Trophoblast cell (in vitro differentiated cells and primary cell): ENCODE measurements around the gene PPP1R12B.

Experiments used
- DNase-seq, 2 donors: peaks; one replicate each; pipeline ENCODE4 v3.0.0-alpha.2; 2016
- H2AFZ ChIP-seq: 2 replicates; pipeline ENCODE4 v1.6.1; 2013; ENCODE audit warnings: low read length, moderate library complexity, mild to moderate bottlenecking; ENCODE audit not compliant: insufficient read depth, poor library complexity
- H2AK5ac ChIP-seq: 2 replicates; pipeline ENCODE4 v1.6.1; 2013; ENCODE audit warnings: mild to moderate bottlenecking, low read length
- H2BK120ac ChIP-seq: 2 replicates; pipeline ENCODE4 v1.6.1; 2013; ENCODE audit warnings: low read length, mild to moderate bottlenecking, moderate library complexity; ENCODE audit not compliant: insufficient read depth, poor library complexity
- H2BK12ac ChIP-seq: 2 replicates; pipeline ENCODE4 v1.6.1; 2013; ENCODE audit warnings: mild to moderate bottlenecking, low read length, moderate library complexity
- H2BK5ac ChIP-seq: 2 replicates; pipeline ENCODE4 v1.6.1; 2013; ENCODE audit warnings: low read length, low read depth, moderate library complexity, mild to moderate bottlenecking; ENCODE audit not compliant: poor library complexity
- H3K14ac ChIP-seq: 2 replicates; pipeline ENCODE4 v1.6.1; 2013; ENCODE audit warnings: mild to moderate bottlenecking, low read length
- H3K18ac ChIP-seq: 2 replicates; pipeline ENCODE4 v1.6.1; 2013; ENCODE audit warnings: mild to moderate bottlenecking, low read length
- H3K23ac ChIP-seq: 2 replicates; pipeline ENCODE4 v1.6.1; 2013; ENCODE audit warnings: low read length
- H3K27ac ChIP-seq: 2 replicates; pipeline ENCODE4 v1.5.1; 2013; ENCODE audit warnings: low read depth, mild to moderate bottlenecking, inconsistent platforms, low read length, moderate library complexity
- H3K27me3 ChIP-seq: 2 replicates; pipeline ENCODE4 v1.6.1; 2013; ENCODE audit warnings: inconsistent platforms, mild to moderate bottlenecking, low read length, moderate library complexity; ENCODE audit not compliant: insufficient read depth
- H3K36me3 ChIP-seq, 2 experiments: 1 replicate in 1 of 2; 2 replicates in 1 of 2; pipeline ENCODE4 v1.6.1; 2013; ENCODE audit warnings: low read length in 2 of 2, mild to moderate bottlenecking in 2 of 2, moderate library complexity in 1 of 2; ENCODE audit not compliant: insufficient read depth in 2 of 2, control insufficient read depth in 1 of 2
- H3K4ac ChIP-seq: 2 replicates; pipeline ENCODE4 v1.6.1; 2013; ENCODE audit warnings: low read depth, mild to moderate bottlenecking, low read length, moderate library complexity
- H3K4me1 ChIP-seq, 2 experiments: 1 replicate in 1 of 2; 2 replicates in 1 of 2; pipeline ENCODE4 v1.6.1; 2013; ENCODE audit warnings: low read length in 2 of 2, mild to moderate bottlenecking in 2 of 2, moderate library complexity in 1 of 2; ENCODE audit not compliant: insufficient read depth in 2 of 2, control insufficient read depth in 1 of 2
- H3K4me2 ChIP-seq: 2 replicates; pipeline ENCODE4 v1.6.1; 2013; ENCODE audit warnings: inconsistent platforms, mild to moderate bottlenecking, low read length, moderate library complexity
- H3K4me3 ChIP-seq: 2 replicates; pipeline ENCODE4 v1.5.1; 2013; ENCODE audit warnings: mild to moderate bottlenecking, low read depth, low read length, inconsistent platforms
- H3K79me1 ChIP-seq: one replicate; pipeline ENCODE4 v1.6.1; 2013; ENCODE audit warnings: low read length
- H3K79me2 ChIP-seq: 2 replicates; pipeline ENCODE4 v1.6.1; 2013; ENCODE audit warnings: low read length, mild to moderate bottlenecking; ENCODE audit not compliant: control insufficient read depth, insufficient read depth, poor library complexity
- H3K9ac ChIP-seq: 2 replicates; pipeline ENCODE4 v1.6.1; 2013; ENCODE audit warnings: mild to moderate bottlenecking, low read length
- H3K9me3 ChIP-seq: 2 replicates; pipeline ENCODE4 v1.6.1; 2013; ENCODE audit warnings: low read depth, mild to moderate bottlenecking, control low read depth, inconsistent platforms, low read length; ENCODE audit not compliant: insufficient read depth
- H4K12ac ChIP-seq: 2 replicates; pipeline ENCODE4 v1.6.1; 2013; ENCODE audit warnings: low read depth, mild to moderate bottlenecking, low read length, moderate library complexity
- H4K8ac ChIP-seq: 2 replicates; pipeline ENCODE4 v1.6.1; 2013; ENCODE audit warnings: low read depth, mild to moderate bottlenecking, low read length, moderate library complexity
- H4K91ac ChIP-seq: one replicate; pipeline ENCODE4 v1.6.1; 2013; ENCODE audit warnings: low read depth, mild to moderate bottlenecking, low read length, moderate library complexity
- WGBS: extraction: QIAGEN DNeasy Blood & Tissue Kit; methylation state at CpG from one replicate; pipeline ENCODE4 v1.1.7; 2013; ENCODE audit warnings: missing lambda C conversion rate; ENCODE audit not compliant: insufficient read length, insufficient coverage; ENCODE audit errors: extremely low coverage; 5-methylcytosine and 5-hydroxymethylcytosine counted together

The PPP1R12B gene

DNA sequence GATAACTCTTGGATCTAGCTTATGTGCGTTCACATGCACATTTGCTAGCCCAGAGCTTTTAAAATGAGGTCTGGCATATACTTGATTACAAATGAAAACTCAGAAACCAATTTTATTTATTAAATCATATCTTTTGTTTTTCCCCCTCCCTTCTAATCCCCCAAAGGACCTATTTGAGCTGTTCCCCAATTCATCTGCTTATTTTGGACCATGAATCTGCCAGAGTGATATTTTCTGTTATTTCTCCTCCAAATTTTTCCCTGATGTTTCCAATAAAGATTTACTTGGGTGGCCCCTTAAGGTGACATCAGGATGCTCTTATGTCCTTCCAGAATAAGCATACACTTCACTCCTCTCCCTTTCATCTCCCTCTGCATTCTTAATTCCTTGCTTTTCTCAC lies 238.4 kb downstream of the PPP1R12B start:
- peaks cover 30% of the 10 kb centered on the region for H3K79me1 ChIP-seq
- no CpG with 5 or more reads among the region's 1 CpG for WGBS
- H3K4me2 ChIP-seq, result no peak overlapping the region
- H3K79me2 ChIP-seq, result no peaks in the 10 kb centered on the region
- DNase-seq, result no peak
- no peak overlapping the region for H3K4me3 ChIP-seq
- H3K36me3 ChIP-seq, result no peaks in the 10 kb centered on the region
- H3K9ac ChIP-seq, result no peak overlapping the region
- H3K27ac ChIP-seq, result peak overlapping the region; percentile 66
- no peak overlapping the region for H4K12ac ChIP-seq
- H3K18ac ChIP-seq, result no peak overlapping the region
- no peak overlapping the region for H3K23ac ChIP-seq
- H4K8ac ChIP-seq, result no peak overlapping the region
- no peak overlapping the region for H2BK5ac ChIP-seq
- no peak overlapping the region for H4K91ac ChIP-seq
- H2AFZ ChIP-seq, result no peak overlapping the region
- H2BK12ac ChIP-seq, result peak overlapping the region; percentile 90
- H3K4me1 ChIP-seq, result peaks cover 26 to 40% of the 10 kb centered on the region in 2 experiments
- peaks cover 1% of the 10 kb centered on the region for H3K9me3 ChIP-seq
- H2AK5ac ChIP-seq, result no peak overlapping the region
- H3K4ac ChIP-seq, result no peak overlapping the region
- H3K14ac ChIP-seq, result peak overlapping the region; percentile 45
- no peaks in the 10 kb centered on the region for H3K27me3 ChIP-seq
- H2BK120ac ChIP-seq, result no peak overlapping the region

GRCh38 chr1:202587859-202588485 lies 239.5 kb downstream of the PPP1R12B start:
- no peak overlapping the region for H3K23ac ChIP-seq
- H2BK12ac ChIP-seq, result peak overlapping the region; percentile 90
- peak overlapping the region; percentile 45 for H3K14ac ChIP-seq
- no peaks in the 10 kb centered on the region for H3K36me3 ChIP-seq
- H4K91ac ChIP-seq, result peak overlapping the region; percentile 73
- H2AFZ ChIP-seq, result peak overlapping the region; percentile 18
- H2BK5ac ChIP-seq, result peak overlapping the region; percentile 37
- no peak for DNase-seq
- H4K12ac ChIP-seq, result no peak overlapping the region
- no peak overlapping the region for H3K27ac ChIP-seq
- no peaks in the 10 kb centered on the region for H3K79me2 ChIP-seq
- H3K9me3 ChIP-seq, result peaks cover 1% of the 10 kb centered on the region
- H3K4me3 ChIP-seq, result no peak overlapping the region
- H3K79me1 ChIP-seq, result peaks cover 32% of the 10 kb centered on the region
- peak overlapping the region; percentile 61 for H2BK120ac ChIP-seq
- no peak overlapping the region for H3K4me2 ChIP-seq
- WGBS, result no CpG with 5 or more reads among the region's 1 CpG
- H3K27me3 ChIP-seq, result no peaks in the 10 kb centered on the region
- H4K8ac ChIP-seq, result peak overlapping the region; percentile 23
- no peak overlapping the region for H3K9ac ChIP-seq
- H3K4me1 ChIP-seq, result peaks cover 27 to 40% of the 10 kb centered on the region in 2 experiments
- H3K18ac ChIP-seq, result peak overlapping the region; percentile 35
- peak overlapping the region; percentile 80 for H2AK5ac ChIP-seq
- H3K4ac ChIP-seq, result no peak overlapping the region

DNA sequence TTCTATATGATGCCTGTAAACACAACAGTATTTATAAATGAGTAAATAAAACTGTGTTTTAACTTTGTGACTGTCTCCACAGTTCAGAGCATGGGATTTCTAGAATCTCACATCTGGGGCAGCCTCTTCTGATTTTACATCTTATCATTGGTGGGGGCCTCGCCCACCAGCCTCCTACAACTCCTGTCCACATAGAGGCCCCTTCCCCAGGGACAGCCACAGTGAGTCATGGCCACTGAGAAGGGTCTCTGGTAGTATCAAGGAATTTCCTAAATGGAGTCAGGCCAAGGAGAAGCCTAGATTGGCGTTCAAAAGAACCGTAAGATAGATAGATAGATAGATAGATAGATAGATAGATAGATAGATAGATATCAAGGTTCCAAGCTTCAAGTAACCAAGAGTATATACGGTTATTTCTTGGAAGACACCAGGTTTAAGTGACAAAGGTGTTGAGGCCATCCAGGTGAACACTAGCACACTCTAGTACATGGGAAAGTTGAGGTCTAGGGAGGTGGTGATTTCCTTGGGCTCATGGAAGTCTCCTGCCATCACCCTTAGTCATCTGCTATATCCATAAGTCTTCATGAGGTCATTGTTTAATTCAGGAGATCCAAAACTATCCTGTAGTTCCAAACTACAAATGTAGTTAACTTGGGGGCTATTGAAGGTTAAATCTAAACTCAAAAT lies 240.1 kb downstream of the PPP1R12B start:
- H4K91ac ChIP-seq, result peak overlapping the region; percentile 85
- H3K27me3 ChIP-seq, result no peaks in the 10 kb centered on the region
- H3K79me1 ChIP-seq, result peaks cover 32% of the 10 kb centered on the region
- DNase-seq, result no peak
- WGBS, result no CpG with 5 or more reads among the region's 4 CpGs
- H3K9me3 ChIP-seq, result peaks cover 1% of the 10 kb centered on the region
- peak overlapping the region; percentile 84 for H2BK120ac ChIP-seq
- H3K23ac ChIP-seq, result no peak overlapping the region
- no peak overlapping the region for H3K4me2 ChIP-seq
- H3K14ac ChIP-seq, result peak overlapping the region; percentile 49
- H3K4me3 ChIP-seq, result no peak overlapping the region
- H3K79me2 ChIP-seq, result no peaks in the 10 kb centered on the region
- H4K12ac ChIP-seq, result no peak overlapping the region
- H2AK5ac ChIP-seq, result peak overlapping the region; percentile 75
- peaks cover 28 to 40% of the 10 kb centered on the region in 2 experiments for H3K4me1 ChIP-seq
- H3K27ac ChIP-seq, result peak overlapping the region; percentile 80
- no peak overlapping the region for H3K9ac ChIP-seq
- H2BK5ac ChIP-seq, result peak overlapping the region; percentile 86
- H3K36me3 ChIP-seq, result no peaks in the 10 kb centered on the region
- H3K4ac ChIP-seq, result peak overlapping the region; percentile 80
- H2AFZ ChIP-seq, result no peak overlapping the region
- no peak overlapping the region for H4K8ac ChIP-seq
- H2BK12ac ChIP-seq, result peak overlapping the region; percentile 98
- H3K18ac ChIP-seq, result peak overlapping the region; percentile 49

- Histone ChIP-seq H3K79me1 (peaks cover 32% of the 10 kb centered on the region), H4K12ac (no peak overlapping the region)
Measured at GRCh38 chr1:202589190-202589930, 240.9 kb downstream of the PPP1R12B start.

More at GRCh38 chr1:202589190-202589930, 240.9 kb downstream of the PPP1R12B start:
- Histone ChIP-seq H3K79me2 (no peaks in the 10 kb centered on the region), H3K27me3 (no peaks in the 10 kb centered on the region), H3K9me3 (peaks cover 1% of the 10 kb centered on the region), H4K8ac (peak overlapping the region; percentile 31), H3K36me3 (no peaks in the 10 kb centered on the region), H3K4ac (peak overlapping the region; percentile 12), H3K4me2 (no peak overlapping the region), H3K27ac (peak overlapping the region; percentile 85), H3K4me1 (peaks cover 28 to 40% of the 10 kb centered on the region in 2 experiments), H2BK5ac (peak overlapping the region; percentile 71), H2BK120ac (peak overlapping the region; percentile 50), H2AK5ac (peak overlapping the region; percentile 66), H2BK12ac (peak overlapping the region; percentile 84), H3K4me3 (no peak overlapping the region), H4K91ac (peak overlapping the region; percentile 74), H3K14ac (peak overlapping the region; percentile 77), H3K18ac (peak overlapping the region; percentile 65), H3K23ac (no peak overlapping the region), H3K9ac (no peak overlapping the region), H2AFZ (peak overlapping the region; percentile 14)
- peak; percentile 96 to 98 for DNase-seq
- WGBS, result no CpG with 5 or more reads among the region's 8 CpGs
